HCEC 1CT (cell line): ENCODE measurements around the gene CDKAL1.

Source experiments
- DNase-seq: peaks from one replicate; pipeline ENCODE4 v3.0.0-alpha.2; 2017

Gene CDKAL1

DNA sequence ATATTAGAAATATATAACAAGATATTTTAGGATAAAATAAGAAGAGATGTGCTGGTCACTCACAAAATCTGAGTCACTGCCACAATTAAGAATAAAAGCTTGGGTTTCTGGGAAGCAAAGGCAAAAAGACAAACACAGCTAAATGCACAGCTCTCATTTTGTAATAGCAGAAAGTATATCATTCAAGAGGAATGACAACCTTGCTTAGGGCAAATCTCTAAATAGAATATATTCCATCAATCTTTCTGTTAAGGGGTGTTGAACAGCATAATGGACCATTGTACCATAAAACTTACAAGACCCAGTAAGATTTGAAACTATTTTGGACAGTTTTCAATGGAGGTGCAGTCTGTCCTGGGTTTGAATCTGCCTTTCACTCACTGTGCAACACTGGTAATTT, 594.3 kb downstream of the CDKAL1 start:
- DNase-seq = no peak

DNA sequence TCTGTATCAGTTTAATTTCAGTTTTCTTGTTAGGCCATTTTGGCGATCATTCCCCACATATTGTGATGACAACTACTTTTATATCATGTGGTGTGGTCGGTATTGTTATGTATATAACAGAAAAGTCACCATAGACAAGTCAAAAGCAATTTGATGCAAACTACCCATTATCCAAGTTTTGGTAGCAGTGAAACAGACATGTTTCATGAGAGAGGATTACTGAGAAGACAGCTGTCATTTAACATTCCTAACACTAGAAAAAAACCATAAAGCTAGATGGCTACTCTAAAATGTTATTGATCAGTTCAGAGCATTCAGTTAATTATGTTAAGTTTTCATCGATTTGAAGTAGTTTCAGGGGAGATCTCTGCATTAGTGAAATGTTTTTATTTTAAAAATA, 597.1 kb downstream of the CDKAL1 start:
- DNase-seq = no peak

DNA sequence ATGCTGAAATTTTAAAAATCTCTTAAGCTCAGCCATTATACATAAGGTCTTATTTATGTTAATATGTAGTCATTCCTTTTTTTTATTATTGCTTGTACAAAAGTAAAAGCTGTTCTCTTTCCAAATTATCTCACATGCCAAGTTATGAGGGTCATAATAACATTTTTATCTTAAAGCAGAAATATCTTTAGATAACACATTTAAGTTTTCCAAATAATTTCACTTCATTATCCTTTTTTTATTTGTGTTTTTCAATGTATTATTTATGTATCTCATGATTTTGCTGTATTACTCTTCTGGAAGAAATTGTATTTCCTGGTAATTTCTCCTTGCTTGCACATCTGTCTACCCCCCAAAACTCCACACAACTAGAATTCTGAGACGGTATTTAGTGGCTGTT, 598.2 kb downstream of the CDKAL1 start:
- no peak for DNase-seq

DNA sequence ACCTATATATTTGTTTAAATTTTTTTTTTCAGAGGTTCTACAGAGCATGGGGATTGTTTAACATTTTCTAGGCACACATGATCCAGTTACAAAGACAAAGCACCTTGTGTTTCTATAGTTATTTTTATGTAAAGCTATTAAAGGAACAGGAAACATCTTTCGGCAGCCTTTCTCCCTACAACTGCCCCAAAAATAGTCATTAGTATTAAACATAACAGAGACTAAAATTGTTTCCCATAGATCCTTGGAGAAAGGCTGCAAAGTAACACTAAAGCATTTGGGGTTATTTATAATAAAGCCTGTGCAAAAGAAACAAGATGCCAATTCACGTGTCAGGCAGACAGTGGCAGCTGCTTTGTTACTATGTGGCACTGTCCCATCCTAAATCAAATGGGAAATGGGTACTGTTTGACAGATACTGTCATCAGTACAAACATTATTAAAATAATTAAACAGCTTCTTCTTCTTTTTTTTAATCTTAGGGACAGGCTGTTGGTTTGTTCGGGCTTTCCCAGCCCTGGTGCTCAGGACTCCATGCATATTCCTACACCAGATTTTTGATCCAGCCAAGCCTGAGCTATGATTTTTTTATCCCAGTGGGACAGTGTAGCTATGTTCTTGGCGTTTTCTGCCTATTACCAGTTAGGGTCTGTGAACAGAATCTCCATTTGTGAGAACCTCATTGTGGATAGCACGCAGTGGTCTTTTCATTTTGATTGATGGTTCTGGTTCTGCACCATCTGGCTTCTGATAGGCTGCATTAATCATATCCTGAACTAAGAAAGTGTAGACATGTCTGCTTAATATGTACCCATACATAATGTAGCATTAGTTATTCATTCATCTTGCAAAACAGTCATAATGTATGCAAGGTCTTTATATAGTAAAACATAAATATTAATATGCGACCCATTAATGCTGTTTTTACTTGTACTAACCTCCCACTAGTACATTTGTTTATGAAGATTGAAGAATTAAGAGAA, 598.9 kb downstream of the CDKAL1 start:
- DNase-seq = no peak

DNA sequence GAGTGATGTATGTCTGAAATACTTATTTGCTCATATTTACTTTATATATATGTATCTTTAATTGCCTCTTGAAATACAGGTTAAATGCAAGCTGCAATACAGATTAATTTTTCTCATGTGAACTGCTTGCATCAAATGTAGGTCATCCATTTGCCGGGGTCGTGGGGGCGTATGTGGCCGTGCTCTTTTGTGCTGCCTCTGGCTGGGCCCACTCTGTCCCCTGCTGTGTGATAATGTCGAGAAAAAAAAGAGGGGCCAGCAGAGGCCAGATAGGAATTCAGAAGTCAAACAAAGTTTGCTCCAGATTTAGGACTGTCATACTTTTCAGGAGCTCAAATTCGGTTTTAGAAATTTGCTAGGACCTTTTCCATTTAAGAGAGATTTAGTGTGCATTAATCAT, 599.6 kb downstream of the CDKAL1 start:
- DNase-seq = no peak

DNA sequence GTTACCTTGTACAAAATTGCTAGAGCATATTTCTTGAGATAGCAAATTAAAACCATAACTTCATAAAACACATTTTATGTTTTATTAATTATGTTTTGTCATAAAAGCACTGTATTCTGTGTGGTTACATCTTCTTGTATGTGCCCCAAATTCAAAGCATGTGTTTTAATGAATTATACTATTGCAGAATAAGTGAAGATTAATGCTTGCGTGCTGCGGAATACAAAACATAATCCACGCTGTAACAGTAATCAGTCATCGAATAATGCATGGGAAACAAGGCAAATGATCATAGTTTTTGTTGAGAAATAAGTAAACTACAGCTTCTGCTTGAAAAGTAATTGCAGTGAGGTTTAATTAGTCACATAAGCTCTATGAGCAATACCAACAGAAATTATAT, 600.1 kb downstream of the CDKAL1 start:
- no peak for DNase-seq

DNA sequence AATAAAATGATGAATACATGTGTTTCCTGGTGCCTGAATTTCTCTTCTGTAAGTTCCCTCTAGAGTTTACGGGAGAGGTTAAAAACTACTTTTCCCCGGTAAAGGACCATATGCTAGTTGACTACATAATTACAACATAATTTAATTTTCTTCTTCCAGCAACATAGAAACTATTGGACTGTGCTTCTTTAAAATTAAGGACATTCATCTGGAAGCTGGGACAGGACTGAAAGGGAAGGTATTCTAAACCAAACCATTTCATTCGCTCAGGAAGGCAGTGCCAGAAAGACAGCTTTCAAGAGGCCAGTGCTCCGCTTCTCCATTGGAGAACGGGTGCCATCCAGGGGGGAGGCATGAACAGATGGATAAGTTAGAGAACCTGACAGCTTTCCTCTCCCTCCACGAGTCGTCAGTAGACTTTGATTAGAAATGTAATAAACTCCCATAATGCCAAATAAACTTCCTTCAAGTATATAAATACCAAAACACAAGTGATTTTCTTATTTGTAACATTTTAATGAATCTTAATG, 601.3 kb downstream of the CDKAL1 start:
- DNase-seq = no peak

DNA sequence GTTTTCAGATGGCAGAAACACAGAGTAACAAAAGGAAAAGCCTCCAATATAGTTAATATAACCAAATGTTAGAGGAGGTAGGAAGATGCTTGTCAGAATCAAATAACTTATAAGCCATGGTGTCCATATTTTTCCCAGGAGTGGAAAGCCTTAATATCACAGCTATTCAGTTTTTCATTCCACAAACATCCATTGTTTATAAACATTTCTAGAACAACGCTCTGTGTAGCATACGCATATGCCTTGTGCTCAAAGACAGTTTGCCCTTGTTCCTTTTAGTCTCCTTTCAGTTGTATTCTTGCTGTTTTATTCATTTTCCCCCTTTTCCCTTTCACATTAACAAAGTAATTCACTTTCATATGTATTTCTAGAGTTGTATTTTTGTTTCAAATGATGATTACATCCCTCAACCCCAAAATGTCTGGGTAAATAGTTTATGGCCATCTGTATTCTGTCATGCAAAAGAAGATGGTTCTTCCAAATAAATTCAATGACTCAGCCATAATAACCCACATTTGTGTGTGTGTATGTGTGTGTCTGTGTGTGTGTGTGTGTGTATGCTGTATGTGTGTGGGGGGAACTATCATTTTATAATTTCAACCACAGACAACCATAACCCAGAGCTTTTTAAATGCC, 603.6 kb downstream of the CDKAL1 start:
- peak; percentile 32 for DNase-seq

DNA sequence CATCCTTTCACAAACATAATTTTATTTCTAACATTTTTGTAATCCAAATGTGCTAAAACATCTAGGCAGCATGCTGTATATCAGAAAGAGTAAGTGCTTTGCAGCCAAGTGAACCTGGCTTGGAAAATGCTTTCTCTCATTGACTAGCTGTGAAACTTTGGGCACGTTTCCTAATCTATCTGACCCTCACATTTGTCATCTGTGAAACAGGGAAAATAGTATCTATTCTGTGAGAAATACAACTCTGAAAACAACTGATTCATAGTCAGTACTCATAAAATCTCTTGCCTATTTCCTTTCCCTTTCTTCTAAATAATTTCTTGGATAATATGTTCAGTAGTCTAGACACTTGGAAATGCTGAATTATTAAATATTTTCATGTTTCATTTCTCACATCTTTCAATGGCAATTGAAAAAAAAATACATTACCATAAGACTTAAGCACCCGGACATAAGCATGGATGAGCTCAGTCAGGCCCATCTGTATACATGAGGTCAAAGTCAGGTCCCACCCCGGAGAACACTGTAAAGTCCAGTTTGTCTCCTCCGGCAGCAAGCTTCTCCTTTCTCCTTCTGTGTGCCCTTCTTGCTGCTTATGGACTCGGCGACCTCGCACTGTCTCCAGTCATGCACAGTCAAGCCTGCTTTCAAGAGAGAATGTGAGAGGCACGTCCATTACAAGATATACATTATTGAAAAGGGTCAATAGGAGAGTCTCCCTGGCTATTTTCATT, 604.2 kb downstream of the CDKAL1 start:
- DNase-seq = peak; percentile 18

DNA sequence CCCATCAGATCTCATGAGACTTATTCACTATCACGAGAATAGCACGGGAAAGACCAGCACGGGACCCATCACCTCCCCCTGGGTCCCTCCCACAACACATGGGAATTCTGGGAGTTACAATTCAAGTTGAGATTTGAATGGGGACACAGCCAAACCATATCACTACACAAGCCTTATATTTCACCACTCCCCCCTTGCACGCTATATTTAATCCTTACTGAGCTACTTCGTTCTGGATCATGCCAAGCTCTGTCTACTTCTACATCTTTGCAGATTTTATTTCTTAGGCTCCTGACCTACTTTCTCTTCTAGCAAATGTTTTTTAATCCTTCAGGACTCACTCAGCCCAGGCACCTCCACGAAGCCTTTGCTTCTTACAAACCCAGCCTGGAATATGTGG, 606.7 kb downstream of the CDKAL1 start:
- no peak for DNase-seq

DNA sequence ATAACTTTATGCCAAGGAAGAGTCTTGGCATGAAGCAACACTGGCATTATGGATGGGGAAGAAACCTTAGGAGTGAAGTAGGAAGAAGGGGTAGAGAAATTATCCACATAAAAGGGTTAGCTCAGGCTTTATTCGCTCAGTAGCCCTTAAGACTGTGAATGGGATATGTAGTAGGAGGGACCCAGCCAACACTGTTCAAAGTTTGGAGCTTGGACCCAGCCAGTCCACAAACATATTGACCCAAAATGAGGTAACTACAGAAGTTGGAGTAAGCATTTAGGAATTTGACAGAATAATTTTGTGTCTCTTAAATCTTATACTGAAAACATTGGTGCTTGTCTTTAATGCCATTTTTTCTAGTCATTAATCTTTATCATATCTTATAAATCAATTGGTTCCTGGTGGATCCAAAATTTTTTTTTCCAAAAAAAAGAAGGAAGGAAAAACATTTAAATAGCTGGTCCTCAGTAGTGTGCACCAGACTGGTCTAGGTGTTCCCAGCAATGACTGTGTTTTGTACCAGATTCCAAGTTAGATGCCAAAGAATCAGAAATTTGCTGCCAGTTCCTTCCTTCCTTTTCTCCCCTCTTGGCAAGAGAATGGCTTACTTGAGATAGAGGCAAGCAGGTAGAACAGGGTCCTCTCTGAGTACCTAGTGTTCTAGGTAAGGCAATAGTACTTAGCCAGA, 607.5 kb downstream of the CDKAL1 start:
- DNase-seq = no peak

DNA sequence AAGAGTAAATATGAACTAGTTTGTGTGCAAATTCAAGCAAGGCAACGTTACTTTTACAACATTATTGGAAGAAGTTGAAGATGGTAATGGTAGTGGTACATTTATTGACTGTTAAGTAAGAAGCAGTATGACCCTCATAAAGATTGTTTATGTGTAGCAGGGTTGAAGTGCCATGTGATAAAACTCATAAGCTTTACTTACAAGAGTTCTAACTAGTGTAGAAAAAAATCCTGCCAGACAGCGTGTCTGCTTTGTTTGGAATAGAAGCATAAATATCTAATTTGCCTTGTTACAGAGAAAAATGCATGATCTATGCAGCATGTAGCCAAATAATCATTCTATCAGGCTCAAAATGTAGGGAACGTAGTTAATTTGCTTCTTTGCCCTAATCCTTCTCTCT, 608.5 kb downstream of the CDKAL1 start:
- DNase-seq = no peak

DNA sequence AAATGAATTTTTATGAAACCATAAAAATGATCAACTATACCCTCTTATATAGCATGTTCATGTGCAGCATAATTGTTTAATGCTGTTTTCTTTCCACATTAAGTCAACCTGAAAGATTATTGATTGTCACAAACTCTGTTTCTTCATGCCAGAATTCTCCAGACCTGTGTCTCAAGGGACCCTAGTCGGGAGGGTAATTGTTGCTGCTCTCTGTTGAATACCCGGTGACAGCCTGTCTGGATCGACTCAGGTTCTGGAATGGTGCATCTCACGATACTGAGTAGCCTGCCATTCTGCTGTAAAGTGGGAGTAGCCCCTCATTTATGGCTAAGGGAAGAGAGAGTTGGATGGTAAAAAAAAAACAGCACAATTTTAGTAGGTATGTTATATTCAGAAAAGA, 609.4 kb downstream of the CDKAL1 start:
- no peak for DNase-seq

DNA sequence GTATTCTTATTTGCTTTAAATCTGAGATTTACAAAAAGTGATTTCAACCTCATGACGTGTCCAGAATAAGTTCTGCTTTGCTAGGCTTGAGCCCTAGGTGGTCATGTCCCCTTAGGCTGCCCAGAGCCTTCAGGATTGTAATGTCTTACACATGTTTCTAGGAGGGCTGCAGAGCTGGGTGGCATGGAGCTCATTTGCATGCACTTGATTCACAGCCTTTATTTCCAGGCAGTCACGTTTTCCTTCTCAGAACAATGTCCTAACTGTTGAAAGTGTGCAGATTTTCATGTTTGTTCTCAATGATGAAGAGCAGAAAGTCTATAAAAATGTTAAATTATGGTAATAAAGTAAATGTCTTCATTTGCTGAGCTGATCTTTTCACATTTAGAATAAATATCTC, 610.7 kb downstream of the CDKAL1 start:
- no peak for DNase-seq

DNA sequence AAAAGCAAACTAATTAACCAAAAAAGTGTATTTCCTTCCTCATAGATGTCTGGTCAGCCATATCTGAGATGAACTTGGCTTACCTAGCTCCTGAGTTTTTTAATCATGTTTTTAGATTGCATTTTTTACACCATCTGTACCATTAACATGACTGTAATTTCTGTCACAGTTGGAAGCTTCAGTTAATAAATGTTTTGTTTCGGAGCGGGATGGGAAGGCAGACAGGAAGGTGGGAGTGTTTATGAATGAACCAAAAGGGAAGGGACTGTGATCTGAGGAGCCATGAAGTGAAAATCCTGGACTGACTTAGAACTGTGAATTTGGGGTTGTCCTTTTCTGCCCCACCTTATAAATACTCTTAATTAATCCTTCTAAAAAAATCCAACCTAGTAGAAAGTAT, 613.7 kb downstream of the CDKAL1 start:
- no peak for DNase-seq

DNA sequence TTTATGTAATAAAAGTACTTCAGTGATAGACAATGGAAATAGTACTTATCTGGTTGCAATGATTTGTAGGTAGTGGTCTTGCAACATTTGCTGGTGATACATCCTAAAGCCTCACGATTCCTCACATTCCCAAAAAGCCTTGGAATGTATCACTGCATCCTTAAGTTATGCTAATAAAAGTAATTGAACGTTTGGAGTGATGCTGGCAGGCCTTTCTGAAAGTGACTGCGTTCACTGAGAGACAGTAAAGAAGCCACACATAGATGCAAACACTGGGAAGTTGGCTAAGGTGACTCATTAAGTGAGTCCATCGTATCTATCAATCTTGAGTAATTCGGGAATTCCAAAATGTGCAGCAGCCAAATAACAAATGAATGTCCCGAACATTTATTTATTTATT, 615.2 kb downstream of the CDKAL1 start:
- DNase-seq = peak; percentile 57

DNA sequence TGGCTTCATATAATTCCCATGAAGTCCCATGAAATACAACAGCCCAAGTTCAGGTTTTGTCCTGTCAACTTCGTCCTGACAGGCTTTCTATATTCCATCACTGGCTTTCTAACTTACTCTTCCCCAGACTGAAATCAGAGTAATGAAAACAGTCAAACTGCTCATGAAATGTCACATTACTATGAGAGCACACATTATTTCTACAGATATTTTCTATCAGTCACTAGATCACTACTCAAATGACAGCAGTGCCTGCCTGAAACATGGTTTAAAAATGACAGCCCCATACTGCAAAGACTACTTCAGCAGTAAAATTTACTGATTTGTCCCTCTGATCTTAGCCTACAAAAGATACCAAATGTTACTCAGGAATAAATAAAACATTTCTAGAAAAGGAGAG, 616.4 kb downstream of the CDKAL1 start:
- DNase-seq = no peak

DNA sequence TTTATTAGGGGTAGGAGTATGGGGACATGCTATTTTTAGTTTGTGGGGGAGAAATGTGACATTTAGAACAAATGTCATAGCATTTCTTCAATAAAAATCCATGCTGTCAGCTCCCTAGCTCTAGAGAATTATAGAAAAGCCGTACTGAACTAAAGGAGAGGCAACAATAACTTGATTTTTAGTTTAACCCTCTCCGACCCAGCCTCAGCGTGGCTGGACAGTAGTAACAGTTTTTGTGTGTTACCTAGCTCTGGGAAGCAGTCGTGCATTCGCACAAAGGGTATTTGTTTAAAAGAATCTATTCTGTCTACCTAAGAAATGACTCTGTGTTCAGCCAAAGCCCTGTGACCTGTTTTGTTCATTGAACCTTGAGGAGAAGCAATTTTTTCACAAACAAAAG, 616.9 kb downstream of the CDKAL1 start:
- no peak for DNase-seq

DNA sequence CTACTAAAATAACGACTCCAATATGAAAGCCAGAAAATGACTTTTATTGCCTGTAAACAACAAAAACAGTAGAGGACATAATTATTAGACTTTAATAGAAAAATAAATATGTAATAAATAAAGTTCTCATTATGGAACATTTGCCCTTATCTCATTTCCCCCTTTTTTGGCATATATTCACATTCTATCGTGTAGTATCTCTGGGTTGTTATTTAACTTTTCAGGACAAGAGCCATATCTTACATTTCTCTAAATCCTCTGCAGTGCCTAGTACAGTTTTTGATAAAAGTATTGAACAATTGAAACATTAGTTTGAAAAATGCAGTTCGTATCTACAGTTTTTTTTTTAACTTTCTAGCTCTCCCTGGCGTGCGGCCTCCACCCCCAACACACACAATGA, 617.3 kb downstream of the CDKAL1 start:
- DNase-seq = no peak

DNA sequence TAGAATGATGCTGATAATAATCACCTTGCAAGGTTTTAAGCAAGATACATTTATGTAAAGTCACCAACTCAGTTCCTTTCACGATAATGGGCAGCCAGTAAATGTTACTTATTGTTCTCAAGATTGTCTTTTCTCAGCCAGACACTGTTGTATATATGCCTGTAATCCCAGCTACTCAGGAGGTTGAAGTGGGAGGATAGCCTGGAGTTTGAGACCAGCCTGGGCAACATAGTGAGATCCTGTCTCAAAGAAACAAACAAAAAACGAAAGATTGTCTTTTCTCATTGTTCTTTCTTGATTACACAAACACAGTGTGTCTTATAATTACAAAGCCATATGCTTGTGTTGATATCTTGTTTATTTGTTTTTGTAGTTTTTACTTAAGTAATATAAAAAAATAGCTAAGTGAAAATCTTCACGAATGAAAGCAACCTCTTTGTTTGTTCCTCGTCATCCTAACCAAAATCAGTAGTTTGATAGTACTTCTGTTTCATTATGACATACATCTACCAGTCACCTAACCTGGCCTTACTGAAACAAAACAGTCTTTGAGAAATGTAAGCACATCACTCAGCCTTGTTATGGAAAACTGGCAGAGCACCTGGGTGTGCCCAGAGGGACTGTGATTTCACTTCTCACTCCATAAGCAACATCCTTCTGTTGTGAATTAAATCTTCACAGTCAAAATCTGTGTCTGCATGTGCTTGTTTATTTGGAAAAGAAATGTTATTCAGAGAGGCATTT, 623.1 kb downstream of the CDKAL1 start:
- DNase-seq = no peak

DNA sequence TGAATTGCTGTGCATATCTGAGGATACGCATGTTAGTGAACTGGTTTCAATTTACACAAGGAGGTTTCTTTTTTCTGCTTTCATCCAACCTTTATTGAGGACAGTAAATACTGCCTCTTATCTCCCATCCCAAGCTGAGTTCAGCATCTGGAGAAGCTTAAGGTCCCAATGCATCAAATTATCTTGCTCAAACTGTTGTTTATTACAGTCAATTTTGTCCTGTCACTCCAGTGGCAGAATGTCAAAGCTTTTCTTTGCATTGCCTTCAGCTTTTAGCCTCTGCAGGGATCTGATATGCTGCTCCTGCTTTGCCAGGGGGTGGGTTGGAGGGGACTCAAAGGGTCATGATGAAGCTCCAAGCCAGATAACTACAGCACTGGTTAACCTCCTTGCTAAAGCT, 623.9 kb downstream of the CDKAL1 start:
- DNase-seq = no peak

DNA sequence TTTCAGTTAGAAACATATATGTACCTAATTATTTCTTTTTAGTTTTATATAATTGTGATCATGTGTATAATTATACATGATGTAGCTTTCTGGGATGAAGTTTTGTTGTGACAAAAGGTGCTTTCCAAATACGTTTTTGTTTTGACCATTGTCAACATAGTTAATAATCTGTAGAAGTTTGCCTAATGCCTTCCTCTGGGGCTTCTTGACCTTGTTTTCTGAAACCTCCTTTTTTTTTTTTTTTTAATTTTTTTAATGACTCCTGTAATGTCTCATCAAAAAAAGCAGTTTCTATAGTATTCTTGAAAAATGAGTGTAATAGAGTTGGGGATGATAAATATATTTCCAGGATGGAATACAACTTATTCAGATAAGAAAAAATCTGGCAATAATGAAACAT, 624.6 kb downstream of the CDKAL1 start:
- DNase-seq = no peak
